ENCODE measurements around the gene PRMT7.

PRMT7 gene

GRCh38 chr16:68344252-68344651, 33.4 kb downstream of the PRMT7 start:
- Mint-ChIP-seq H3K4me3 (no peak overlapping the region), H3K4me1 (ENCODE audit: low read depth) (peaks cover 13% of the 10 kb centered on the region), H3K27me3 (no peaks in the 10 kb centered on the region), H3K27ac (no peak overlapping the region), H3K36me3 (ENCODE audit: low read depth) (peaks cover 76% of the 10 kb centered on the region), H3K9me3 (no peaks in the 10 kb centered on the region)

GRCh38 chr16:68345351-68345810, 34.6 kb downstream of the PRMT7 start:
- Mint-ChIP-seq H3K4me3 (no peak overlapping the region), H3K4me1 (ENCODE audit: low read depth) (peaks cover 13% of the 10 kb centered on the region), H3K9me3 (no peaks in the 10 kb centered on the region), H3K27ac (no peak overlapping the region), H3K36me3 (ENCODE audit: low read depth) (peaks cover 74% of the 10 kb centered on the region), H3K27me3 (no peaks in the 10 kb centered on the region)

GRCh38 chr16:68345958-68346635, 35.3 kb downstream of the PRMT7 start:
- Mint-ChIP-seq H3K4me1 (ENCODE audit: low read depth) (peaks cover 13% of the 10 kb centered on the region), H3K36me3 (ENCODE audit: low read depth) (peaks cover 72% of the 10 kb centered on the region), H3K4me3 (no peak overlapping the region), H3K27ac (no peak overlapping the region), H3K9me3 (no peaks in the 10 kb centered on the region), H3K27me3 (no peaks in the 10 kb centered on the region)

GRCh38 chr16:68346892-68347480, 36.2 kb downstream of the PRMT7 start:
- Mint-ChIP-seq H3K27me3 (no peaks in the 10 kb centered on the region), H3K9me3 (no peaks in the 10 kb centered on the region), H3K36me3 (ENCODE audit: low read depth) (peaks cover 73% of the 10 kb centered on the region), H3K27ac (no peak overlapping the region), H3K4me1 (ENCODE audit: low read depth) (peaks cover 13% of the 10 kb centered on the region), H3K4me3 (no peak overlapping the region)

- Mint-ChIP-seq H3K27ac (no peak overlapping the region), H3K36me3 (ENCODE audit: low read depth) (peaks cover 72% of the 10 kb centered on the region), H3K4me3 (no peak overlapping the region), H3K27me3 (no peaks in the 10 kb centered on the region), H3K9me3 (no peaks in the 10 kb centered on the region), H3K4me1 (ENCODE audit: low read depth) (peaks cover 13% of the 10 kb centered on the region)
Observed at GRCh38 chr16:68347605-68348004, 36.8 kb downstream of the PRMT7 start.

GRCh38 chr16:68348639-68349445, 38.0 kb downstream of the PRMT7 start:
- H3K4me3 Mint-ChIP-seq = no peak overlapping the region
- H3K27ac Mint-ChIP-seq = no peak overlapping the region
- peaks cover 13% of the 10 kb centered on the region for H3K4me1 Mint-ChIP-seq (ENCODE audit: low read depth)
- no peaks in the 10 kb centered on the region for H3K27me3 Mint-ChIP-seq
- no peaks in the 10 kb centered on the region for H3K9me3 Mint-ChIP-seq
- H3K36me3 Mint-ChIP-seq (ENCODE audit: low read depth) = peaks cover 77% of the 10 kb centered on the region

GRCh38 chr16:68349838-68350410, 39.1 kb downstream of the PRMT7 start:
- no peaks in the 10 kb centered on the region for H3K27me3 Mint-ChIP-seq
- no peak overlapping the region for H3K4me3 Mint-ChIP-seq
- H3K36me3 Mint-ChIP-seq (ENCODE audit: low read depth) = peaks cover 83% of the 10 kb centered on the region
- H3K9me3 Mint-ChIP-seq = no peaks in the 10 kb centered on the region
- H3K27ac Mint-ChIP-seq = no peak overlapping the region
- H3K4me1 Mint-ChIP-seq (ENCODE audit: low read depth) = peaks cover 11% of the 10 kb centered on the region

GRCh38 chr16:68350813-68351350, 40.1 kb downstream of the PRMT7 start:
- H3K27me3 Mint-ChIP-seq = no peaks in the 10 kb centered on the region
- peaks cover 83% of the 10 kb centered on the region for H3K36me3 Mint-ChIP-seq (ENCODE audit: low read depth)
- H3K4me3 Mint-ChIP-seq = no peak overlapping the region
- H3K27ac Mint-ChIP-seq = no peak overlapping the region
- H3K4me1 Mint-ChIP-seq (ENCODE audit: low read depth) = peaks cover 12% of the 10 kb centered on the region
- H3K9me3 Mint-ChIP-seq = no peaks in the 10 kb centered on the region

GRCh38 chr16:68351463-68351862, 40.6 kb downstream of the PRMT7 start:
- Mint-ChIP-seq H3K4me1 (ENCODE audit: low read depth) (peaks cover 16% of the 10 kb centered on the region), H3K27me3 (no peaks in the 10 kb centered on the region), H3K9me3 (no peaks in the 10 kb centered on the region), H3K36me3 (ENCODE audit: low read depth) (peaks cover 79% of the 10 kb centered on the region), H3K27ac (no peak overlapping the region), H3K4me3 (no peak overlapping the region)

- Mint-ChIP-seq H3K27ac (no peak overlapping the region), H3K27me3 (no peaks in the 10 kb centered on the region), H3K9me3 (no peaks in the 10 kb centered on the region), H3K4me3 (no peak overlapping the region), H3K4me1 (ENCODE audit: low read depth) (peaks cover 22% of the 10 kb centered on the region), H3K36me3 (ENCODE audit: low read depth) (peaks cover 75% of the 10 kb centered on the region)
Observed at GRCh38 chr16:68351991-68352431, 41.2 kb downstream of the PRMT7 start.

- Mint-ChIP-seq H3K9me3 (no peaks in the 10 kb centered on the region), H3K4me1 (ENCODE audit: low read depth) (peaks cover 29% of the 10 kb centered on the region), H3K36me3 (ENCODE audit: low read depth) (peaks cover 75% of the 10 kb centered on the region), H3K27ac (no peak overlapping the region), H3K4me3 (no peak overlapping the region), H3K27me3 (no peaks in the 10 kb centered on the region)
Observed at GRCh38 chr16:68353366-68353765, 42.5 kb downstream of the PRMT7 start.

GRCh38 chr16:68354816-68355215, 44.0 kb downstream of the PRMT7 start:
- H3K4me3 Mint-ChIP-seq = no peak overlapping the region
- no peaks in the 10 kb centered on the region for H3K27me3 Mint-ChIP-seq
- peaks cover 30% of the 10 kb centered on the region for H3K4me1 Mint-ChIP-seq (ENCODE audit: low read depth)
- H3K9me3 Mint-ChIP-seq = no peaks in the 10 kb centered on the region
- H3K27ac Mint-ChIP-seq = no peak overlapping the region
- H3K36me3 Mint-ChIP-seq (ENCODE audit: low read depth) = peaks cover 68% of the 10 kb centered on the region

- peaks cover 30% of the 10 kb centered on the region for H3K4me1 Mint-ChIP-seq (ENCODE audit: low read depth)
- H3K36me3 Mint-ChIP-seq (ENCODE audit: low read depth) = peaks cover 65% of the 10 kb centered on the region
- no peaks in the 10 kb centered on the region for H3K9me3 Mint-ChIP-seq
- H3K27ac Mint-ChIP-seq = no peak overlapping the region
- H3K4me3 Mint-ChIP-seq = no peak overlapping the region
- H3K27me3 Mint-ChIP-seq = no peaks in the 10 kb centered on the region
Observed at GRCh38 chr16:68355447-68356248, 44.8 kb downstream of the PRMT7 start.

- Mint-ChIP-seq H3K36me3 (ENCODE audit: low read depth) (peaks cover 62% of the 10 kb centered on the region), H3K4me3 (no peak overlapping the region), H3K27ac (no peak overlapping the region), H3K27me3 (no peaks in the 10 kb centered on the region), H3K4me1 (ENCODE audit: low read depth) (peaks cover 30% of the 10 kb centered on the region), H3K9me3 (no peaks in the 10 kb centered on the region)
Observed at GRCh38 chr16:68356249-68356918, 45.6 kb downstream of the PRMT7 start.

Measured in stimulated activated naive CD8-positive, alpha-beta T cell treated with anti-CD3 and anti-CD28 coated beads, Interleukin-15, Interleukin-2, amounts not matched to agents 100 ng/mL and 50 ng/mL, for 24 hours (primary cell).